Thoracic aorta (tissue), 2 donors: ENCODE data around the gene AKAP8L. TPM values are rescaled to one million over a fixed set of nuclear protein-coding genes. Genes with fewer than 3 reads are reported as not detected.

ENCODE experiments used
- ATAC-seq: fragments of 150-250 bp; one replicate; pipeline ENCODE4 v1.8.0; 2017; ENCODE audit warnings: low read depth; ENCODE audit not compliant: insufficient number of reproducible peaks, low FRiP score
- DNase-seq: peaks from one replicate; pipeline ENCODE4 v3.0.0-alpha.2; 2020; ENCODE audit warnings: low spot score
- H3K27ac ChIP-seq, 2 donors: fragments of 200-600 bp; sonication (generic); 1 replicate in 1 of 2; 2 replicates in 1 of 2; pipeline ENCODE4 v1.5.1; 2016; ENCODE audit warnings: mild to moderate bottlenecking in 2 of 2, moderate library complexity in 2 of 2
- H3K27me3 ChIP-seq: fragments of 200-600 bp; sonication (generic); replicated peaks from 2 replicates; pipeline ENCODE4 v1.6.0; 2016; ENCODE audit warnings: mild to moderate bottlenecking; ENCODE audit not compliant: insufficient read depth
- H3K36me3 ChIP-seq: fragments of 200-600 bp; sonication (generic); one replicate; pipeline ENCODE4 v1.5.1; 2016
- H3K4me1 ChIP-seq, 2 donors: fragments of 200-600 bp; sonication (generic); 1 replicate in 1 of 2; 2 replicates in 1 of 2; pipeline versions ENCODE4 v1.5.1 to v1.6.0; 2016; ENCODE audit warnings: low read depth in 2 of 2, mild to moderate bottlenecking in 1 of 2; ENCODE audit not compliant: control insufficient read depth in 1 of 2
- H3K4me3 ChIP-seq: fragments of 200-600 bp; sonication (generic); 2 replicates; pipeline ENCODE4 v1.5.1; 2016; ENCODE audit warnings: mild to moderate bottlenecking
- H3K9me3 ChIP-seq: fragments of 200-600 bp; sonication (generic); 2 replicates; pipeline ENCODE4 v1.5.1; 2016
- total RNA-seq, 2 donors: library from RNA; depleted of rRNA; stranded (reverse); fragments of >200 nt; gene quantifications; one replicate each; pipeline versions ENCODE4 v1.1.0 to v1.2.3, GENCODE V29; 2016
- TF ChIP-seq, protein P1 (sequence below): fragments of 200-600 bp; sonication (generic); IDR thresholded peaks from one replicate; pipeline ENCODE4 v1.5.1; 2019; ENCODE audit warnings: antibody characterized with exemption

Gene AKAP8L
- total RNA-seq, 2 donors from 2014 or later, result 163 to 247 TPM

GRCh38 chr19:15463861-15464371 is 45.1 kb upstream of the AKAP8L start:
- Histone ChIP-seq H3K9me3 (no peaks in the 10 kb centered on the region), H3K4me1 (no peaks in the 10 kb centered on the region), H3K36me3 (no peaks in the 10 kb centered on the region), H3K27me3 (no peaks in the 10 kb centered on the region), H3K27ac (no peak overlapping the region), H3K4me3 (peak overlapping the region; percentile 70)
- TF ChIP-seq, protein P1, sequence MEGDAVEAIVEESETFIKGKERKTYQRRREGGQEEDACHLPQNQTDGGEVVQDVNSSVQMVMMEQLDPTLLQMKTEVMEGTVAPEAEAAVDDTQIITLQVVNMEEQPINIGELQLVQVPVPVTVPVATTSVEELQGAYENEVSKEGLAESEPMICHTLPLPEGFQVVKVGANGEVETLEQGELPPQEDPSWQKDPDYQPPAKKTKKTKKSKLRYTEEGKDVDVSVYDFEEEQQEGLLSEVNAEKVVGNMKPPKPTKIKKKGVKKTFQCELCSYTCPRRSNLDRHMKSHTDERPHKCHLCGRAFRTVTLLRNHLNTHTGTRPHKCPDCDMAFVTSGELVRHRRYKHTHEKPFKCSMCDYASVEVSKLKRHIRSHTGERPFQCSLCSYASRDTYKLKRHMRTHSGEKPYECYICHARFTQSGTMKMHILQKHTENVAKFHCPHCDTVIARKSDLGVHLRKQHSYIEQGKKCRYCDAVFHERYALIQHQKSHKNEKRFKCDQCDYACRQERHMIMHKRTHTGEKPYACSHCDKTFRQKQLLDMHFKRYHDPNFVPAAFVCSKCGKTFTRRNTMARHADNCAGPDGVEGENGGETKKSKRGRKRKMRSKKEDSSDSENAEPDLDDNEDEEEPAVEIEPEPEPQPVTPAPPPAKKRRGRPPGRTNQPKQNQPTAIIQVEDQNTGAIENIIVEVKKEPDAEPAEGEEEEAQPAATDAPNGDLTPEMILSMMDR, result no peak
- DNase-seq, result no peak
- ATAC-seq, result no peak

DNA sequence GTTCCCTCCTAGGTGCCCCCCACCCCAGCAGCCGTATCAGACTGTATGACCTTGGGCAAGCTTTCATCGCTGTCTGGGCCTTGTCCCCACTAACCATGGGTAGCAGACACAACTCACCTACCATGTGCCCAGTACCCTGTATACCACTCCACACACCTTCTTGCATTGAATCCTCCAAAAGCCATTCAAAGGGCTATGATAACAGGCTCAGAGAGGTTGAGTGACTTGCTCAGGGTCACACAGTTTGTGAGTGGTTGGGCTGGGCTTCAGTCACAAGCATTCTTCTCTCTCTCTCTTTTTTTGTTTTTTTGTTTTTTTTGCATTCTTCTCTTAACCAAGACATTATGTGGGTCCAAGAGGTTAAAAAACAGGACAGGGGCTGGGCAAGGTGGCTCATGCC is 42.9 kb upstream of the AKAP8L start:
- H3K4me1 ChIP-seq, result peaks cover 0 to 13% of the 10 kb centered on the region in 2 donors
- H3K36me3 ChIP-seq, result no peaks in the 10 kb centered on the region
- no peak overlapping the region for H3K4me3 ChIP-seq
- H3K9me3 ChIP-seq, result no peaks in the 10 kb centered on the region
- ATAC-seq (no peak), DNase-seq (no peak)
- H3K27ac ChIP-seq, result no peak overlapping the region
- TF ChIP-seq, protein P1, result no peak
- H3K27me3 ChIP-seq, result peaks cover 2% of the 10 kb centered on the region

- Histone ChIP-seq H3K27ac (no peak overlapping the region), H3K4me3 (peak overlapping the region; percentile 27), H3K9me3 (no peaks in the 10 kb centered on the region), H3K4me1 (peaks cover 0 to 22% of the 10 kb centered on the region in 2 donors), H3K36me3 (no peaks in the 10 kb centered on the region), H3K27me3 (peaks cover 9% of the 10 kb centered on the region)
- TF ChIP-seq, protein P1, result no peak
- DNase-seq (no peak), ATAC-seq (no peak)
Measured at GRCh38 chr19:15457701-15458484, 39.1 kb upstream of the AKAP8L start.

- Histone ChIP-seq H3K4me1 (peaks cover 0 to 27% of the 10 kb centered on the region in 2 donors), H3K27ac (no peak overlapping the region), H3K36me3 (no peaks in the 10 kb centered on the region), H3K9me3 (no peaks in the 10 kb centered on the region), H3K4me3 (peak overlapping the region; percentile 27), H3K27me3 (peaks cover 9% of the 10 kb centered on the region)
- TF ChIP-seq, protein P1, result no peak
- no peak for ATAC-seq
- DNase-seq, result no peak
Measured at GRCh38 chr19:15456871-15457700, 38.3 kb upstream of the AKAP8L start.

GRCh38 chr19:15456441-15456840 is 37.7 kb upstream of the AKAP8L start:
- DNase-seq (no peak), ATAC-seq (no peak)
- H3K4me1 ChIP-seq, result peaks cover 0 to 27% of the 10 kb centered on the region in 2 donors
- H3K27me3 ChIP-seq, result peaks cover 9% of the 10 kb centered on the region
- no peaks in the 10 kb centered on the region for H3K9me3 ChIP-seq
- H3K36me3 ChIP-seq, result no peaks in the 10 kb centered on the region
- H3K27ac ChIP-seq, result no peak overlapping the region
- TF ChIP-seq, protein P1, result no peak
- H3K4me3 ChIP-seq, result no peak overlapping the region
